HG03175 (cell line): ENCODE measurements around the gene PIP5KL1.

Source experiments
- ATAC-seq: cut with Tn5 transposase; IDR thresholded peaks from one replicate; pipeline ENCODE4 v1.9.1; 2021; ENCODE audit warnings: mild to moderate bottlenecking, moderate library complexity; ENCODE audit not compliant: unreplicated experiment

The PIP5KL1 gene

DNA sequence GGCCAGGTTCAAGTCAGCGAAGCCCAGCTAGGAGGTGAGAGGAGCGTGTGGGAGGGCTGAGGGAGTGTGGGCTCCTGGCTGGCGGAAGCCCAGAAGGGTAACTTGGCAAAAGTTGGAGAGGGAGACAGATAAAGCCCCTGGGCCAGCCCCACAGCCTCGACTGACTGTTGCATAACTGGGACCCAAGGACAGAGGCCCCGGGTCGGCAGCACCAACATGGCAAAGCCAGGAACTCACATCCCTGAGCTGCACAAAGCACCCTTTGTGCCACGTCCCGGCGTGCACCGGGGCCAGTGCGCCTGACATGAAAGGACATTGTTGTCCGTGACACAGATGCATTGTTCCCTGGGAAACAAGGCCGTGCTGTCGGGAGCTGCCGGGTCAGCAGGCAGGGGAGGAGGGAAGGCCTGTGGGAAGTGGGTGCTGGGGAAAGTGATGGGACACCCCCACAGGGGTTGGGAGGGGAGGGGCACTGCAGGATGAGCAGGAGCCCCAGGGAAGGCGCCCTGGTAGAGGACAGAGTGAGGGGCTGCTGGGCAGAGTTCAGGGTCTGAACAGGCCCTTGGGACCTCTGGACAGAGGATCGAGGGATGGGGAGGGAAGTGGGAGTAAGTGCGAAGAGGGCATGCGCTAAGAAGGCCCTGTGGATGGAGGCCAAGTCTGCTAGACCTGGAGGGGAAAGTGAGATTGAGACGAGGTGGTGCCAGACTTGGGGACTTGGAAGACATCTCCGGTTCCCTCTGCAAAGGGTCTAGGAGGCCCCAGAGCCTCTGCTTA, 20.1 kb upstream of the PIP5KL1 start:
- no peak for ATAC-seq

DNA sequence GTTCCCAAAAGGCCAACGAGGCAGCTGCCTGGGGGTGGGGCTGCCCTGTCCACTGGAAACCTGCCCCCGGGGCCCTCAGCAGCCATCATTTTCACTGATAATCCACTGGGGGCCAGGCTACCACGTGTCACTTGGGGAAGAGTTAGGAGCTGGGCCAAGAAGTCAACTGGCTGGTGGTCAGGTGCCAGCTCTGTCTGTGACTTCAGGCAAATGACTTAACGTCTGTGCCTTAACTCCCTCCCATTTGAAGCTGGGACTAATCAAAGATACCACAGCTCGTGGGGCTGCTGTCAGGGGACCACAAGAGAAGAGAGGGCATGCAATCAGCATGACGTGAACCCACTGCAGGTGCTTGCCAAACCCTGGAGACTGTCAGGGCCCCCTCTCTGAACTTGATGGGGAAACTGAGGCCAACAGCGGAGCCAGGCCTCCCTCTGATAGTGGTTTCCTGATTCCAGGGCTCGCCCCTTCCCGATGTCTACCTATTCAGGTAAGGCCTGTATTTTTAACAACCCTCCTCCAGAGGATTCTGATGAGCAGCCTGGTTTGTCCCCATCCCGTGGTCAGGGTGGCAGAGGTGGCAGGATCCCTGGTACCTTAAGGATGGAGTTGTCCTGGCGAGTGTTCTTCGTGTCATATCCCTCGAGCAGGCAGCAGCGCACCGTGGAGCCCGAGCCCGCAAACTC, 19.4 kb upstream of the PIP5KL1 start:
- ATAC-seq = no peak

DNA sequence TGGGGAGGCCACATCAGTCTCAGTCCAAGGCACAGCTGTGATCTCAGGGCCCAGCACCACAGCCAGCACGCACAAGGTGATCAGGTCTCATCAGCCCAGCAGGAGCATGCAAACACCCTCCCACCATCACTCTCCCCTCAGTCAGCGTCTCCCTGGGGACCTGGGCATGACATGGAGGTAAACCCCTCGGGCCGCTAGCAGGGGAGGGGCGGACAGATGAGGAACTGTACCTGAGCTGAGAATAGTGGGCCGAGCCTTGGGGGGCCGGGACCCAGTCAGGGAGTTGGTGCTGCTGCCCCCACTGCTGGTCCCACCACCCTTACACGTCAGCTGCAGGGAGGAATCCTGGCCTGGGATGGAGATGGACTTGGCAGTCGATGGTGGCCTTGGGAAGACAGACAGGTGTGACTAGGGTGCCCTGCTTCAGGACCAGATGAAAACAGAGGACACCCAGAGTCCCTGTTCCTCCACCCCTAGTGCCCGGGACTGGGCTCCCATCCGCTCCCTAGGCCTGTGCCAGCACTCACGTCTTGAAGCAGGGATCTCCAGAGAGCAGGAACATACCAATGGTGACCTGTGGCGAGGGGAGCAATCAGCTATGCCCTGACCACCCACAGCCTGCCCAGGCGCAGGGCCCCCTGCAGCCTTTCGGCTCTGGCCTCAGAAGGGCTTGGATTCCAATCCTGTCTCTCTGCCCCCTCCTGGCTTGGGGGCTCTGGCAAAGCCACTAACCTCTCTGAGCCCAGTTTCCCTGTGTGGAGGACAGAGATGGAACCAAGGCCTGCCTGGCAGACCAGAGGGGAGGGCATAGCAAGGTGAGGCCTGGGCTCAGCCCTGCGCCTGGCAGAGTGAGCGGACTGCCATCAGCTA, 17.5 kb upstream of the PIP5KL1 start:
- ATAC-seq = no peak

DNA sequence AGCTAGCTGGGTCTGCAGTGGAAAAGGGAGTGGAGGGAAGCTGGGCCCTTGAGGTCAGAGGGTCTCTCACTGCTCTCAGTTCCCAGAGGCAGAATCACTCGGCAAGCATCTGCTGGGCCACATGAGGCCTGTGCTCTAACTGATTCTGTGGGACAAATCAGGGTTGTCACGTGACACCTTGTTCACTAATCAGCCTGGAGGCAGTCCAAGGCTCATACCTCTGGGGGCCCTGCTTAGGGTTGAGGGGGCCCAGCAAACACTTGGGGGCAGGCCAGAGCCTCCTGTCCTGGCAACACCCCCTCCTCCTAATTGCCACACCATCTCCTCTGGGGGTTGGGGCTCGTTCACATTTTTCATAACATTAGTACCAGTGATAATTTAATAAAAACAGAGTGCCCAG, 16.2 kb upstream of the PIP5KL1 start:
- ATAC-seq = no peak

DNA sequence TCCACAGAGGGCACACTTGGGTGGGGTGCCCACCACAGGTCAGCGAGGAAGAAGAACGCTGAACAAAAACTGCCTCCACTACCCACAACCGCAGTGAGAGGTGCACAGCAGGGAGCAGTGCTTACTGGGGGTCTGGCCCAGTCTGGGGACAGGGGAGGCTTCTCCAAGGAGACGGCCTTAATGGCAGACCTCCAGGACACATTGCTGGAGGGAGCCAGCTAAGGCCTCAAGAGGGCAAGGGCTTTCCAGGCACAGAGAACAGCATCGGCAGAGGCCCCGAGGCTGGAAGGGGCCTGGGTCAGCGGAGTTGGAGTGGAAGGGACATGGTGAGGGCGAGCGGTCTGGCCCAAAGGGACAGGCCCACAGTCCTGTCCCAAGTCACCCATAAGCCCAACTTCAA, 15.4 kb upstream of the PIP5KL1 start:
- ATAC-seq = no peak

DNA sequence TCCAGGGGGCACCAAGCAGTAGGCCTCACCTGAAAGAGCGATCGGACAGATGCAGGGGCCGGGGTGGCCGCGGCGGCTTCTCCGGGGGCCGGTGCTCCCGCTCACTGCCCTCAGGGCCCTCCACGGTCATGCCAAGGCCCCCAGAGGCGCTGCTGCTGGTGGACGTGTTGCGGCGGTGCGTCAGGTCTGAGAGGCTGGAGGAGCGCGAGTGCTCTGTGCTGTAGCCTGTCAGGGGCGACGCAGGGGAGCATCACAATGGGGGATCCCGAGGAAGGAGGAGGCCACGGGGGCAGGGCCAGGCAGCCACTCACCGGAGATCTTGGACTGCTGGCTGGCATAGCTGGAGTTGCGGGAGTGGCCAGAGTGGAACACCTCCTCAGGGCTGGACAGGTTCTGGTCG, 14.8 kb upstream of the PIP5KL1 start:
- ATAC-seq = no peak

DNA sequence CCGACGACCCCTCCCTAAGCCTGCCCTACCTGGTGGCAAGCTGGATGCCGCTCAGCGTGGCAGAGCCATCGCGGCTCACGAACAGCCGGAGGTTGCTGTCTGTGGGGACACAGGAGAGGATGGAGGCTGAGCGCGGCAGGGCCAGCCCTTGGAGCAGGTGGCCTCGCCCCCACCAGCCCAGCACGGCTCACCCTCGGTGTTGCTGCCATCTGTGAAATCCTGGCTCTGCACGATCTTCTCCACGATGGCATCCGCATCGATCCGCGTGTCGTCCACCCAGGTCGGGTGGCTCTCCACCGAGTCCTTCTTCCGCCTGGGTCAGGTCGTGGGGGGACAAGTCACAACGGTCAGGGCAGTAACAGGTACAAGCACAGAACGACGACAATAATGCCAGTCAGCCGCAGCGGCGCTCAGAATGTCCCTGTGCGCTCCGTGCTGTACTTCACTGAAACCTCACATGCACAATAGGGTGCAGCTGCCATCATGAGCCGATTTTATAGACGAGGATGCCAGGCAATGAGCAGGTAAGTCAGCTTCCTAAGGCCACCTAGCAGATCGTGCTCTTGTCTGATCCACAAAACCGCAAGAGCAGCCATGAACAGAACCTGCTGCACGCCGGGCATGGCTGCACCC, 14.1 kb upstream of the PIP5KL1 start:
- ATAC-seq = no peak

DNA sequence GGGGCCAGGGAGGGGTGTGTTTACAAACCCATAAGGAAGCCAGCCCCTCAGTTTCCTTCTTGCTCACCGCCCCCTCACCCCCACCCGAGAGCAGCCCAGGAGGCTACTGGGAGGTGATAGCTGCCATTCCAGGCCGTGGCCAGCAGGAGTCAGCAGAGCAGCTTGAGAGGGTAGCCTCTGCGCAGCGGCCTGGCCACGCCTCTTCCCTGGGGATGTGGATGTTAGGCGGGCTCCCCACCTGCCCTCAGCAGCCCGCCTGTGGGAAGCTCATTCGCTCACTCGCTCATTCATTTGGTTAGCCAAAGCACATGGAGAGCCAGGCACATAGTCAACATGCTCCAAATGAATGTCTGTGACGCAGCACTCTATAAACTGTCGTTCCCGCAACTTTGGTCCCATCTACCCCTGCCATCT, 13.2 kb upstream of the PIP5KL1 start:
- ATAC-seq = peak; percentile 56

DNA sequence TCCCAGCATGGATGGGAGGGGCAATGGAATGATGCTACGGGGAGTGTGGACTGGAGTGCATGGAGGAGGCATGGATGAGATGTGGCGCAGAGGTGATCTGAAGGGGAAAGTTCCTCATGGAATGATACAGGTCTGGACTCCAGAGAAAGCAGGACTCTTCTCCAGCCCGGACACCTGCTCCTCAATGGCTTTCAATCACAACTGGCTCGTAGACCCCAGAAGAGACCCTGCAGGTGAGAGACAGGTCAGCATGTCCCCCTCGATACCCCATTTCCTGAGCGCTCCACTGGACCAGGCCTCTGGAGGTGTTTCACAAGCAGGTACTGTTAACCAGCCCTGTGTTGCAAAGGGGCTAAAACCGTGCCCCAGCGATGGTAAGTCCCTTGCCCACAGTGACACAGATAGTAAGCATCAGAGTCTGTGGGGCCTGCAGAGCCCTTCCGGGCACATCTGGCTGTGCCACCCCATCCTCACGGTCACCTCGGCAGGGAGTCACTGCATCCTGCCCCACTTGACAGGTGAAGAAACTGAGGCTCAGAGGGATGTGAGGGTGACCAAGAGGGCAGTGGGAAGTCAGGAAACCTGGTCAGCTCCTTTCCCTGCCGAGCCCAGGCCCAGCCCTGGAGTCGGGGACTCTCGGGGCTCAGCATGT, 12.6 kb upstream of the PIP5KL1 start:
- no peak for ATAC-seq

DNA sequence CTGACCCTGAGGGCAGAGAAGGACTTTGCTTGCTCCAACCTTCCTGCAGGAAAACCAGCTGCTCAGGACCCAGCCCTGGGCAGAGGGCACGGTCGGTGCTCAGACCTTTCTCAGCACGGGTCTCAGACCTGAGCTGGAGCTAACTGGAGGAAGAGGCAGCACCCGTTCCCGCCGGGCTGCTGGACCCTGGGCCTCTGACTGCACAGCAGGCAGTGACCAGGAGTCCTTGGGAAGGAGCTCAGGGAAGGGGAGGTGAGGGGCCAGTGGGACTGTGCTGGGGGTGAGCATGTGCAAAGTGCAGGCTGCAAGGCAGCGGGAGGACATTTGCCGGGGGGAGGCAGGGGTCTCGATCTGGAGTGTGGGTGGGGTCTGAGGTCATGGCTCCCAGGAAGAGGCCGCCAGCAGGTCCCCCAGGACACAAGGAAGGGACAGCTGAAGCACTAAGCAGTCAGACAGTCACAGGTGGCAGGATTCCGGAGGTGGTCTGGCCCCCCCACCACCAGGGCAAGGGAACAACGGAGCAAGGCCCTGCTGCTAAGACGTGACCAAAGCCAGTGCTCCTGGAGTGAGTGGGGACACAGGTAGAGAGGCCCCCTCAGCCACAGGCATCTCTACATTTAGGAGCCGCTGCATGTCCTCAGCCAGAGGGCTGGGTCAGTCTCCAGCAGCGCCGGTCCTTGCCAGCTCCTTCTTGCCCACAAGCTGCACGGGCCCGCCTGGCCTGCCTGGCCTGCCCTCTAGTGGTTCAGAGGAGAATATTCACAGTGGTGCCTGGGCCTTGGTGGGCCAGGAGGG, 11.8 kb upstream of the PIP5KL1 start:
- no peak for ATAC-seq

DNA sequence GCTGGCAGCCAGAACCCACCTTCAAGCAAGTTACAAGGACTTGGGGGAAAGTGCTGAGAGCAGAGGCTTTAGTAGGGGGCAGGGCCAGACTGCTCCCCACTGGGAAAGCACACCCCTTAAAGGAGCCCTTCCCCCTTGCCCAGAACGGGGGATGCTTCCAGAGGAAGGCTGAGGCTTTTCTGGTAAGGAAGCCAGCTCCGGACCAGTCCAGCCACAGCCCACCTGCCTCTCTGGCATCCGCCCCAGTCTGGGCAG, 11.3 kb upstream of the PIP5KL1 start:
- ATAC-seq = no peak

DNA sequence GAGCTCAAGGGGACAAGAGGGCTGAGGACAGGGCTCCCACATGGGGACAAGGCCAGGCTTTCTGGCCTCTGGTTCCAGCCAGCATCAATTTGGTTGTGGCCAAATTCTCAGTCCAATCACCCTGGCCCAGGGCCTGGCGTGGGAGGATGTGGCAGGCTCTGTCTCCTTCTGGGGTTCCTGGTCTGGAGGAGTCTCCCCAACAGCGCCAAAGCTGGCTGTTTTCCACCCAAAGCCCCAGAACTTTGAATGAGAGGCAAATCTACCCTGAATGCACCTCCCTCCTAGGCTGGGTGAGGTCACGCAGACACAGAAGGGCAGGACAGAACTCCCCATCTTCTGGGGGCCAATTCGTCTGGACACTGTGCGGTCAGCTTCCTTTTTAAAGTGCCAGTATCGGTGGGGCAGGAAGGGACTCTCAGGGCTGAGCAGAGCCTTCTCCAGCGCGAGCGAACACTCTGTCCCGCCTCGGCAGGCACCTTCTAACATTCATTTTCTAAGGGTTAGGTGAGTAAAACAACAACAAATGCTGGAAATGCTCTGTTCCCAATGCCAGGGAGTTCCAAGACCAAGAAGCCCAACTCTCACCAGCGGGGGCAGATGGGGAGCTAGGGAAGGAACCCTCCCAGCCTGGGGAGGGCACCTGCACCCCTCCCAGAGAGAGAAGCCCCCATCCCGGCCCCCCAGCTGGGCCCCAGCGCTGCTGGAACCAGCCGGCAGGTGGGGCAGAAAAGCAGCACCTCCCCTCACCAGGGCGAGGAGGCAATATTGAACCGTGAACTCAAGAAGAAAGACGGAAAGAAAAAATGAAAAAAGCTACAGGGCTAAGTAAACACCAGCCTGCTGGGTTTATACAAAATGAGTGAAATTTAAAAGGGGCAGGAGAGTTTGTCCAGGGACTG, 10.7 kb upstream of the PIP5KL1 start:
- ATAC-seq = no peak

DNA sequence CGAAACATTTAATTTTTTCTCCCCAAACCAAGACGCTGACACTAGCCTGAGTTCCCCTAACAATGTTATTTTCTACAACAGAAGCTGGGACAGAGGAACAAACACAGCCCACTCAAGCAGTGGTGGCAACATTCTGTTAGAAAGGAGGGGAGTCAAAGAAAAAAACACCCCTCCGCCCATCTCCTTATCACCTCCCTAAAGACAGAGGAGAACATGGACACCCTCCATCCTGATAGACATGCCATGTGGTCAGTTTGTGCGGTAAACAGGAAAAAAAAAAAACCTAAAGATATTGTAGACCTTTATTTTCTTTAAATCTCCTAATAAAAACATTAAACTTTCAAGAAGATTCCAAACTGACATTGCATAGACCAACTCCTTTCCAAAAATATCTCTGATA, 10.0 kb upstream of the PIP5KL1 start:
- no peak for ATAC-seq

DNA sequence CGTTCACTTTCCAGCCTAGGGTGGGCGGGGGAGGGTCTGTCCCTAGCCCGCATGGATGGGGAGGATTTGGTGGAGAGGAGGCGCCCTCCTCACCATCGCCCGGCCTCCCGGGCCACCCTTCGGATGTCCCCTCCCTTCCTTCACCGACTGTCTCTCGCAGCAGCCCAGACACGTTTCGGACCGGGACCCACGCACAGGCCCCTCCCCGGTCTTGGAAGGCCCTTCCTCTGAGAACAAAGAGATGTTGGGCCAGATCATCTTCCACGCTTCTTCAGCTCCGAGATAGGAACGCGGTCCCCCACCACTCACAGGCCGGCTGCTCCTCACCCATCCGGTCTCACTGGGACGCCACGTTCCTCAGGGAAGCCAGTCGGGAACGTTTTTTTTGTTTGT, 7.7 kb upstream of the PIP5KL1 start:
- no peak for ATAC-seq

DNA sequence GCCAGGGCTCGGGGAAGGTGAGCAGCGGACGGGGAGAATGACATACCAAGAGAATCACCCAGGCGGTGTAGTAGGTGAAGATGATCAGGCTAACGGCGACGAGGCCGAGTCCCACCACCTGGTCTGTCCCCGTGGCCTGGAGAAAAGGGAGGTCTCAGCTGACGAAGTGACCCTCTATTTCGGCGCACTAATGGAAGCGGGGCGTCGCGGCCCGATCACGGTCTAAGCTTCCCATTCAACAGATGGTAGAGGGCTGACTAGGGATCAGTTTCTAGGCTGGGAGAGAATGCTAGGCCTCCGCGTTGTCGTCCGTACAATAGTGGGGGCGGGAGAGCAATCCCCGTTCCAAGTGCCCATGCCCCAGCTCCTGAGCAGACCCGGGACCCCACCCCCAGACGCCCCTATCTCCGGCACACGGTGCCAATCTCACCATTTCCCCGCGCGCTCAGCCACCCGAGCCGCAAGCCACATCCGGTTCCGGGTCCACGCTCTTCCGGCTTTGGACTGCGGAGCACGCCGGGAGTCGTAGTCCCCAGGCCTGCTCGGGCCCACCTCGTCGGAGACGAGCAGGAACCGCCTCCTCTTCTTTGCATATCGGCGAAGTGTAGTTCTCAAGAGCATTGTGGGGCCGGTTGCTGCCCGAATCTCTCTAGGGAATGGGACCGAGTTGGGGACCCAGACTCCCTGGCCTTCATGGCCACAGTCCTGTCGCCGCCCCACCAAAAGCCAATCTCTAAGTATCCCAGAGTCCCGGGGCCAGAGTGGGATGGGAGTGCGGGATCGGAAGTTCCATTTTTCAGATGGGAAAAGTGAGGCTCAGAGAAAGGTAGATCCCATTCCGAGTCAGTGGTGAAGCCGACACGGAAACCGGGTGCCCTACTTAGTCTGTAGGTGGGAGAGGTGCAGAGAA, 7.1 kb upstream of the PIP5KL1 start, which contains the start of gene DPM2:
Gene DPM2, minus strand, starts transcription at position 467 of the 910 bp plus-strand sequence. Its CDS starts 34 bp downstream, at position 433.
- peak; percentile 94 for ATAC-seq

DNA sequence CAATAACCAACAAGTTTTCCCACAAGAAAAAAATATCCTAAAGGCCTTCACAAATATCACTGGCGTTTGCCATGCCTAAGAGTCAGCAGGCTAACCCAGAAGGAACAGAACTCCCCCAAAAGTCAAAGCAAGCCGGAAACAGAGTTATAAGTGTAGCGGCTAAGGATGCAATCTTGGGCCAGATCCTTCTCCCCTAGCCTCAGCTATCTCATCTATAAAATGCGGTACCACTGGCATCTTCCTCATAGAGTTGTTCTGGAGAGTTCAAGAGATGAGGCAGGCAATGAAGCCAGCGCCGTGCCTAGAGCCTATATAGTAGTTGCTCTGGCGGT, 6.4 kb upstream of the PIP5KL1 start:
- ATAC-seq = peak; percentile 14

DNA sequence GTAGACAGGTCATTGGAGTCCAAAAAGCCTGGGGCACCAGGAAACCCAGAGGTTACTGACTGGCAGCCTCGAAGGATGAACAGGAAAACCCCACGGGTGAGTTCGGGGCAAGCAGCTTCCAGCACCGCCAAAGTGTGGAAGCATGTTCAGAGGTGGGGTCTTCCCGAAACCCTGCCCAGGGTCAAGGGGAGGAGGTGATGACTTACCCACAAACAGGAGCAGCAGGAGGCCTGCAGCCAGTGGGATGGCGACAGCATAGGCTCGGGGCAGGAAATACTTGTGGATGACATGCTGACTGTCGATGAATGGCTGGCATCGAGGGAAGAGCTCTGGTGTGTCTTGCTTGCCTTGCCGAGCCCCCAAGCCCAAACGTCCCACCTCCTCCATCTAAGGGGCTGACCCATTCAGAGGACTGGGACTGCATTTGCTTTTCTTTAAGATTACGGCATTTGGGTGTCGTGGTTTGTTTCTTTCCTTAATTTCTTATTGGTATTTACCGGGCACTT, 5.8 kb upstream of the PIP5KL1 start:
- ATAC-seq = no peak

DNA sequence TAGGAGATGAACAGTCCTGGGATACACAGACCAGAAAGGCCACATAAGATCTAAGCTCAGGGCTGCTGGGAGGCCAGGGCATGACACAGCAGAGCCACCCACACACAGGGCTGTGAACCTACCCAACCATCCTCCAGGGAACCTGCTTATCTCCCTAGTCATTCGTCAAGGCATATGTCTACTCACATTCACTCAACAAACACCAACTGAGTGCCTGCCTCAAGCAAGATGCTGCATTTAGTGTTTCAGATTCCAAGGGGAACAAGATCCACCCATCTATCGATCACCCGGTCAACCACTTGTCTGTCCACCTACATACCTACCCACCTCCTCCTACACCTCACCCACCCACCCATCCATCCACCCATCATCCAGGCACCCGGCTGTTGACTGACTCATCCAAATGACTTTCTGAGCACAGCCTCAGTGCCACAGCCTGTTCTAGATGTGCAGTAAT, 5.2 kb upstream of the PIP5KL1 start:
- no peak for ATAC-seq
